Activated CD4-positive, alpha-beta T cell treated with anti-CD3 and anti-CD28 coated beads, Interleukin-2, amount 50 U/mL, for 24 hours (primary cell): ENCODE results near the gene LAMB3.

Experiments used
- DNase-seq, 2 donors: peaks; one replicate each; pipeline ENCODE4 v3.0.0-alpha.2; 2020; ENCODE audit warnings: low read depth in 1 of 2, low spot score in 1 of 2

The LAMB3 gene

DNA sequence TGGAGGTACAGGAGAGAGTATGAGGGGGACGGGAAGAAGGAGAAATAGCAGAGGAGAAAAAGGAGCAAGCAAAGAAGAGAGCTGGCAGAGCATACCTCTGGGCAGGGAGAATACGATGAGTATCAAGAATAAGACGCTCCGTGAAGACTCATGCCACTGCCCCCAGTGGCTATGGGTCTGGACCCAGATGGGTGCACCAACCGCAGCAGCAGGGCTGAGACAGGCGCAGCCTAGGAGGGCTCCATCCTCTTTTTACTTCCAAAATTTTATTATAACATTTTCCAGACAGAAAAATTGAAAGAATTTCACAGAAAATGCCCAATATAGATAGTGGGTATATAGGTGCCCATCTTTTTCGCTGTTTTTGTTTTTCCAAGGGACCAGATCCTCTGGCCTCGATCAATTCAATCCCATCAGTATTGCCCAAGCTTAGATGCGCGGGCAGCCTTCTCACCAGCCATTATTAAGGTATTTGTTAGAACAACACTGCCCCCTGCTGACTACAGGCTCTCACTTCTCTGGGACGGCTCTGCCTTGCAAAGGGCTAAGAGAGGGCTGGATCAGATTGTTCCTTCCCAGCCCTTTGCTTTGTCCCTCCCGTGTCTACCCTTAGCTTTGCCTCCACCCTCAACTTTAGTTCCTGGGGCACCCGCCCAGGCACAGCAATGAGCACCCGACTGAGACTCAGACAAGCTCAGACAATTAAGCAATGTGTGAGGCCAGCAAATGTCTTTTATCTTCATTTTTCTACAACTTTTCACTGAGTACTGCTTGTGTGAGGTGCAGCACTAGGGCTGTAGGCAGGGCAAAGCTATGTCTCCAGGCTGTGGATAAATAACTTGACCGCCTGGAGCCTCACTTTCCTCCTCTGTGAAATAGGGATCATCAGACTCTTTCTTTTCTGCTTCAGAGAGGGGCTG, 86.2 kb downstream of the LAMB3 start:
- DNase-seq: peak; percentile 43 to 73
